ENCODE measurements around the gene CARM1.
A peak's percentile ranks its signal among the peaks of the same experiment; 100 is the strongest.

Gene CARM1

DNA sequence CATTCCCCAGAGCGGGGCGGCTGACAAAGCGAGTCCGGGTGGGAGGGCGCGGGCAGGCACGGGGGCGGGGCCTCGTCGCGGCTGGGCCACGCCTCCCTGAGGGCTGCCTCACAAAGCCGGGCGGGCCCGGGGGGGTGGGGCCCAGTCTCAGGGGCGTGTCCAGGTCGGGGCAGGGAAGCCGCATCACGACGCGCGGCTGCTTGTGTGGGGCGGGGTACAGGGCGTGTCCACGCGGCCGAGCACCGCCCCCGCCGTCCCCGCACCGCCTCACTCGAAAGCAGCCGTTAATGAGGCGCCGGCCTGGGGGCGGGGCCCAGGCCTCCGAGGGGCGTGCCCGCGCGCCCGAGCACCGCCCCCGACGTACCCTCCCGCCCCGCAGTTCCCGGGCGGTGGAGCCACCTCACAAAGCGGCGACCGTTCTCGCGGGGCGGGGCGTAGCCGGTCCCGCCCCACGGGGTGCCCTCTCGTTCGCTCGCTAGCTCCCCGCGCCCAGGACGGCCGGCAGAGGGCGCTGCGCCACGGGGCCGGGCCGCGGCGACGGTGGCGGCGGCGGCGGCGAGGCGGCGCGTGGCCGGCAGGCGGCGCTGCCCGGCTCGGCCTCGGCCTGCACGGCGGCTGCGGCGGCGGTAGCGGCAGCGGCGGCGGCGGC, at the start of gene CARM1:
CARM1 (plus strand) TSS at position 599 of the 649 bp plus-strand sequence. CDS start 150 bp downstream, outside the sequence.
- Histone ChIP-seq H3K4me1 (ENCODE audit: control insufficient read depth in 2 of 2, insufficient read depth in 2 of 2, low read length in 2 of 2) (peaks cover 3 to 15% of the 10 kb centered on the region in 2 donors), H3K9me3 (ENCODE audit: control insufficient read depth in 2 of 2, low read length in 2 of 2) (no peaks in the 10 kb centered on the region), H3K36me3 (ENCODE audit: control insufficient read depth in 2 of 2, insufficient read depth in 2 of 2, low read length in 2 of 2) (no peaks in the 10 kb centered on the region), H3K27ac (ENCODE audit: low read depth in 2 of 2, low read length in 2 of 2) (peak within 1 kb of the TSS; percentile 72 to 80), H3K9ac (ENCODE audit: low read depth in 1 of 2, low read length in 2 of 2) (peak within 1 kb of the TSS; percentile 75 to 82), H3K4me3 (ENCODE audit: low read length in 2 of 2) (peak within 1 kb of the TSS; percentile 78 to 89), H3K27me3 (ENCODE audit: control insufficient read depth in 2 of 2, insufficient read depth in 2 of 2, low read length in 2 of 2) (no peaks in the 10 kb centered on the region)

DNA sequence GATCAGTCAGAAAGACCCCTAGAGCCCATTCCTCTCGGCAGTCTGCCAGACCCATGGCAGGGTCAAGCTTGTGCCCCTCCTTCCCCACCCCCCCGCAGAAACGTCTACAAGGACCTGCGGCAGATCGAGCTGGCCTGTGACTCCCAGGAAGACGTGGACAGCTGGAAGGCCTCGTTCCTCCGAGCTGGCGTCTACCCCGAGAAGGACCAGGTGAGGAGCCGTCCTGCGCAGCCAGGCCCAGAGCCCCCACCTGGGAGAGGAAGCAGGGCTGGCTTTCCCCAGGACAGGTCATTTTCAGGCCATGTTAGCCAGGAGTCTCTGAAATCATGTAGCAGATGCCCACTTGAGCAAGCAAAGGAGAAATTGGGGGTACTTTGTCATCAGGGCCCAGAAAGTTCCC, 47.7 kb upstream of the CARM1 start:
- no peaks in the 10 kb centered on the region for H3K4me1 ChIP-seq (ENCODE audit: control insufficient read depth in 2 of 2, insufficient read depth in 2 of 2, low read length in 2 of 2)
- H3K4me3 ChIP-seq (ENCODE audit: low read length in 2 of 2) = no peak overlapping the region
- H3K36me3 ChIP-seq (ENCODE audit: control insufficient read depth in 2 of 2, insufficient read depth in 2 of 2, low read length in 2 of 2) = peaks cover 59 to 60% of the 10 kb centered on the region in 2 donors
- H3K9me3 ChIP-seq (ENCODE audit: control insufficient read depth in 2 of 2, low read length in 2 of 2) = no peaks in the 10 kb centered on the region
- no peak overlapping the region for H3K9ac ChIP-seq (ENCODE audit: low read depth in 1 of 2, low read length in 2 of 2)
- no peak overlapping the region for H3K27ac ChIP-seq (ENCODE audit: low read depth in 2 of 2, low read length in 2 of 2)
- no peaks in the 10 kb centered on the region for H3K27me3 ChIP-seq (ENCODE audit: control insufficient read depth in 2 of 2, insufficient read depth in 2 of 2, low read length in 2 of 2)

DNA sequence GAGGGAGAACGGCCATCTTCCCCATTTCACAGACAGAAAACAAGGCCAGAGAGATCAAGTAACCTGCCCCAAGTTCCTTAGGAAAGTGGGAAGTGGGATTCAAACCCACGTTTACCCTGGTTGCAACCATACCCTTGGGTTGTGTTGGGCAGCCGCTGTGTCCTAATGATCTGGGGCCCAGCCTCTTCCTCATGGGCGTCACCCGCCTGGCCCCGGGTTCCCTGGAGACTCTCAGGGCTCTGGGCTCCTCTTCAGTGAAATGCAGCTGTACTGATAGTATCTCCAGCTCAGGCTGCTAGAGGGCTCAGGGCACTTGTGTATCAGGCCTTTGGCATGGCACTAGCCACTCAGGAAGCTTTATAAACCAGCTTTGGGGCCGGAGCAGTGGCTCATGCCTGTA, 45.1 kb upstream of the CARM1 start:
- H3K27ac ChIP-seq (ENCODE audit: low read depth in 2 of 2, low read length in 2 of 2) = no peak overlapping the region
- no peaks in the 10 kb centered on the region for H3K4me1 ChIP-seq (ENCODE audit: control insufficient read depth in 2 of 2, insufficient read depth in 2 of 2, low read length in 2 of 2)
- no peak overlapping the region for H3K4me3 ChIP-seq (ENCODE audit: low read length in 2 of 2)
- peaks cover 57 to 58% of the 10 kb centered on the region in 2 donors for H3K36me3 ChIP-seq (ENCODE audit: control insufficient read depth in 2 of 2, insufficient read depth in 2 of 2, low read length in 2 of 2)
- H3K9me3 ChIP-seq (ENCODE audit: control insufficient read depth in 2 of 2, low read length in 2 of 2) = no peaks in the 10 kb centered on the region
- H3K9ac ChIP-seq (ENCODE audit: low read depth in 1 of 2, low read length in 2 of 2) = no peak overlapping the region
- no peaks in the 10 kb centered on the region for H3K27me3 ChIP-seq (ENCODE audit: control insufficient read depth in 2 of 2, insufficient read depth in 2 of 2, low read length in 2 of 2)

DNA sequence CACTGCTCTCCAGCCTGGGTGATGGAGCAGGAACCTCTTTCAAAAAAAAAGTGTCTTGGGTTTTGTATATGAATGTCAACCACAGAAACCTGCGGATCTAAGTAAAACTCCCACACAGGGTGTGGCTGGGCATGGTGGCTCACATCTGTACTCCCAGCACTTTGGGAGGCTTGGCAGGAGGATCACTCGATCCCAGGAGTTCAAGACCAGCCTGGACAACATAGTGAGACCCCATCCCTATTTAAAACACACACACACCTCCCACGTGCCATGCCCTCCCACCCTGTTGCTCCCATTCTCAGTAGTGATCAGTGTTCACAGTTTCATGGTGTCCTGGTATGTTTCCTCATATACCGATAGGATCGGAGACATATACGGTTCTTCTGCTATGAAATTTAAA, 44.5 kb upstream of the CARM1 start:
- Histone ChIP-seq H3K36me3 (ENCODE audit: control insufficient read depth in 2 of 2, insufficient read depth in 2 of 2, low read length in 2 of 2) (peaks cover 54 to 58% of the 10 kb centered on the region in 2 donors), H3K4me1 (ENCODE audit: control insufficient read depth in 2 of 2, insufficient read depth in 2 of 2, low read length in 2 of 2) (no peaks in the 10 kb centered on the region), H3K4me3 (ENCODE audit: low read length in 2 of 2) (no peak overlapping the region), H3K9me3 (ENCODE audit: control insufficient read depth in 2 of 2, low read length in 2 of 2) (no peaks in the 10 kb centered on the region), H3K9ac (ENCODE audit: low read depth in 1 of 2, low read length in 2 of 2) (no peak overlapping the region), H3K27ac (ENCODE audit: low read depth in 2 of 2, low read length in 2 of 2) (no peak overlapping the region), H3K27me3 (ENCODE audit: control insufficient read depth in 2 of 2, insufficient read depth in 2 of 2, low read length in 2 of 2) (no peaks in the 10 kb centered on the region)

DNA sequence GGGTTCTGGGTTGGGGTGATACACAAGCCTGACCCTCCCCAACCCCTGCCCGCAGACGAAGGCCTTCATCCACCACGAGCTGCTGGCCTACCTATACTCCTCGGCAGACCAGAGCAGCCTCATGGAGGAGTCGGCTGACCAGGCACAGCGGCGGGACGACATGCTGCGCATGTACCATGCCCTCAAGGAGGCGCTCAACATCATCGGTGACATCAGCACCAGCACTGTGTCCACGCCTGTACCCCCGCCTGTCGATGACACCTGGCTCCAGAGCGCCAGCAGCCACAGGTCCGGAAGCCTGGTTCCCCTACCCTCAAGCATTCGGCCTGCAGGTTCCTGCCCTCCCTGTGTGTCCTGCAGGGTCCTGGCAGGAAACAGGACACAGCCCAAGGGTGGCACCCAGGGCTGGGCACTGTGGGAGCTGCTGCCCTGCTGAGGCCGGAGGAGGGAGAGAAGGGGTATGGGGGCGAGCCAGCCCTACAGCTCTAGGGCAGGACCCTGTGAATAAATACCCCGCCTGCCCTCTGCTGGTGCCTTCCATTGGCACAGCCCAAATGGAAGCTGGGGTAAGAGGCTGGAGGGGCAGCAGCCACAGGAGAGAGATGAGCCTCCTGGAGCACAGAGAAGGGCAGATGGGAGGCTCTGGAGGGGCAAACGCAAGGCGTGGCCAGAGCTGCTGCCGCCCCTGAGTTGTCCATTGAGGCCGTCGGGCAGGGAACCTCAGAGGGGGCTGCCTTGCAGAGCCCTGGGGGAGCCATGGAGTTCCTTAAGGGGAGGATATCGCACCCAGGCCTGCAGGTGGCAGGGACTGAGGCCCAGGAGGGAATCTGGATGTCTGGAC, 42.2 kb upstream of the CARM1 start:
- Histone ChIP-seq H3K4me3 (ENCODE audit: low read length in 2 of 2) (no peak overlapping the region), H3K27me3 (ENCODE audit: control insufficient read depth in 2 of 2, insufficient read depth in 2 of 2, low read length in 2 of 2) (no peaks in the 10 kb centered on the region), H3K9me3 (ENCODE audit: control insufficient read depth in 2 of 2, low read length in 2 of 2) (no peaks in the 10 kb centered on the region), H3K36me3 (ENCODE audit: control insufficient read depth in 2 of 2, insufficient read depth in 2 of 2, low read length in 2 of 2) (peaks cover 57 to 66% of the 10 kb centered on the region in 2 donors), H3K4me1 (ENCODE audit: control insufficient read depth in 2 of 2, insufficient read depth in 2 of 2, low read length in 2 of 2) (no peaks in the 10 kb centered on the region), H3K9ac (ENCODE audit: low read depth in 1 of 2, low read length in 2 of 2) (no peak overlapping the region), H3K27ac (ENCODE audit: low read depth in 2 of 2, low read length in 2 of 2) (no peak overlapping the region)

DNA sequence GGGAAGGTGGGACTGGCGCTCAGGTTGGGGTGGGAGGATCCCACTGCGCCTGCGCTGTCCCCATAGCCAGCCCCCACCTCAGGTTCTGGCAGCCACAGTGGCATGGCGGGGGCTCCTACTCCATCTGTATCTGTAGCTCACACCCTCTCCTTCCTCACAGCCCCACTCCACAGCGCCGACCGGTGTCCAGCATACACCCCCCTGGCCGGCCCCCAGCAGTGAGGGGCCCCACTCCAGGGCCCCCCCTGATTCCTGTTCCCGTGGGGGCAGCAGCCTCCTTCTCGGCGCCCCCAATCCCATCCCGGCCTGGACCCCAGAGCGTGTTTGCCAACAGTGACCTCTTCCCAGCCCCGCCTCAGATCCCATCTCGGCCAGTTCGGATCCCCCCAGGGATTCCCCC, 41.4 kb upstream of the CARM1 start:
- Histone ChIP-seq H3K4me3 (ENCODE audit: low read length in 2 of 2) (no peak overlapping the region), H3K9ac (ENCODE audit: low read depth in 1 of 2, low read length in 2 of 2) (no peak overlapping the region), H3K27me3 (ENCODE audit: control insufficient read depth in 2 of 2, insufficient read depth in 2 of 2, low read length in 2 of 2) (no peaks in the 10 kb centered on the region), H3K36me3 (ENCODE audit: control insufficient read depth in 2 of 2, insufficient read depth in 2 of 2, low read length in 2 of 2) (peaks cover 49 to 58% of the 10 kb centered on the region in 2 donors), H3K9me3 (ENCODE audit: control insufficient read depth in 2 of 2, low read length in 2 of 2) (no peaks in the 10 kb centered on the region), H3K4me1 (ENCODE audit: control insufficient read depth in 2 of 2, insufficient read depth in 2 of 2, low read length in 2 of 2) (peaks cover 0 to 2% of the 10 kb centered on the region in 2 donors), H3K27ac (ENCODE audit: low read depth in 2 of 2, low read length in 2 of 2) (no peak overlapping the region)

DNA sequence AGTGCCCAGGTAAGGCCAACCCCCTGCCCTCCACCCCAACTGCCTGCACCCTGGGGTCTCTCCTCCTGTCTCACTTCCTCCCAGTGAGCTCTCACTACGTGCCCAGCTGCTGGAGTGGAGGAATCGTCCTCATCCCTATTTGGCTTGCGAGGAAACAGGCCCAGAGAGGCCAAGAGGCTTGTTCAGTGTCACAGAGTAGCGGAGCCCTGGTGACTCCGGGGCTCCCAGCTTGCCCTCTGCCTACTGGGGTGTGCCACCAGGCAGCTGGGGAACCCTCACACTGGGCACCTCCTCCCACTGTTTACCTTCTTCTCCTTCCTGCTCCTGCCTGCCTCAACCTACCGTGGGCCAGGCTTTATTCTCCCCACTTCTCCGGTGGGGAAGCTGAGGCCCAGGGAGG, 41.0 kb upstream of the CARM1 start:
- Histone ChIP-seq H3K27ac (ENCODE audit: low read depth in 2 of 2, low read length in 2 of 2) (no peak overlapping the region), H3K9ac (ENCODE audit: low read depth in 1 of 2, low read length in 2 of 2) (no peak overlapping the region), H3K27me3 (ENCODE audit: control insufficient read depth in 2 of 2, insufficient read depth in 2 of 2, low read length in 2 of 2) (no peaks in the 10 kb centered on the region), H3K36me3 (ENCODE audit: control insufficient read depth in 2 of 2, insufficient read depth in 2 of 2, low read length in 2 of 2) (peaks cover 47 to 57% of the 10 kb centered on the region in 2 donors), H3K9me3 (ENCODE audit: control insufficient read depth in 2 of 2, low read length in 2 of 2) (no peaks in the 10 kb centered on the region), H3K4me3 (ENCODE audit: low read length in 2 of 2) (no peak overlapping the region), H3K4me1 (ENCODE audit: control insufficient read depth in 2 of 2, insufficient read depth in 2 of 2, low read length in 2 of 2) (peaks cover 0 to 5% of the 10 kb centered on the region in 2 donors)

DNA sequence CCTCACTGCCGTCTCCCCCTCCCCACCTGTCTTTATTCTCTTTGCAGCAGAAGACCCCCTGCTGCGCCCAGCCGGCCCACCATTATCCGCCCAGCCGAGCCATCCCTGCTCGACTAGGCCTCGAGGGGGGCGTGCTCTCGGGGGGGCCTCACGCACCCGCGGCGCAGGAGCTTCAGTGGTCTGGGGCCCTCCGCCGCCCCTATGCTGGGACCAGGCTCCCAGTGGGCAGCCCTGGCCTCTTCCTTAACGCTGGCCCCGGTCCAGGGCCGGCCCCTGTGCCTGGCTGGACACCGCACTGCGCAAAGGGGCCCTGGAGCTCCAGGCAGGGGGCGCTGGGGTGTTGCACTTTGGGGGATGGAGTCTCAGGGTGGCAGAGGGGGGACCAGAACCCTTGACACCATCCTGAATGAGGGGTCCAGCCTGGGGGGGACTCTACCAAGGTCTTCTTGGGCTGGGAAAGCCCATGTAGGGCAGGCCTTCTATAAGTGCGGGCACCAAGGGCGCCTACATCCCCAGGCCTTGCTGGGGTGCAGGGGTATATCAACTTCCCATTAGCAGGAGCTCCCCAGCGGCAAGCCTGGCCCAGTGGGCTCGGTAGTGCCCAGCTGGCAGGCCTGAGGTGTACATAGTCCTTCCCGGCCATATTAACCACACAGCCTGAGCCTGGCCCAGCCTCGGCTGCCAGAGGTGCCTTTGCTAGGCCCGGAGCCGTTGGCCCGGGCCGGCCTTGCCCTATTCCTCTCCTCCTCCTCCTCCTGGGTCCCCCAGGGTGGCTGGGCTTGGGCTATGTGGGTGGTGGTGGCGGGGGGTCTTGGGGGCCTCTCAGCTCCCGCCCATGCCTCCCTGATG, 40.2 kb upstream of the CARM1 start:
- Histone ChIP-seq H3K9me3 (ENCODE audit: control insufficient read depth in 2 of 2, low read length in 2 of 2) (no peaks in the 10 kb centered on the region), H3K4me1 (ENCODE audit: control insufficient read depth in 2 of 2, insufficient read depth in 2 of 2, low read length in 2 of 2) (peaks cover under 1 to 5% of the 10 kb centered on the region in 2 donors), H3K9ac (ENCODE audit: low read depth in 1 of 2, low read length in 2 of 2) (no peak overlapping the region), H3K27ac (ENCODE audit: low read depth in 2 of 2, low read length in 2 of 2) (no peak overlapping the region), H3K36me3 (ENCODE audit: control insufficient read depth in 2 of 2, insufficient read depth in 2 of 2, low read length in 2 of 2) (peaks cover 43 to 52% of the 10 kb centered on the region in 2 donors), H3K4me3 (ENCODE audit: low read length in 2 of 2) (no peak overlapping the region), H3K27me3 (ENCODE audit: control insufficient read depth in 2 of 2, insufficient read depth in 2 of 2, low read length in 2 of 2) (no peaks in the 10 kb centered on the region)

DNA sequence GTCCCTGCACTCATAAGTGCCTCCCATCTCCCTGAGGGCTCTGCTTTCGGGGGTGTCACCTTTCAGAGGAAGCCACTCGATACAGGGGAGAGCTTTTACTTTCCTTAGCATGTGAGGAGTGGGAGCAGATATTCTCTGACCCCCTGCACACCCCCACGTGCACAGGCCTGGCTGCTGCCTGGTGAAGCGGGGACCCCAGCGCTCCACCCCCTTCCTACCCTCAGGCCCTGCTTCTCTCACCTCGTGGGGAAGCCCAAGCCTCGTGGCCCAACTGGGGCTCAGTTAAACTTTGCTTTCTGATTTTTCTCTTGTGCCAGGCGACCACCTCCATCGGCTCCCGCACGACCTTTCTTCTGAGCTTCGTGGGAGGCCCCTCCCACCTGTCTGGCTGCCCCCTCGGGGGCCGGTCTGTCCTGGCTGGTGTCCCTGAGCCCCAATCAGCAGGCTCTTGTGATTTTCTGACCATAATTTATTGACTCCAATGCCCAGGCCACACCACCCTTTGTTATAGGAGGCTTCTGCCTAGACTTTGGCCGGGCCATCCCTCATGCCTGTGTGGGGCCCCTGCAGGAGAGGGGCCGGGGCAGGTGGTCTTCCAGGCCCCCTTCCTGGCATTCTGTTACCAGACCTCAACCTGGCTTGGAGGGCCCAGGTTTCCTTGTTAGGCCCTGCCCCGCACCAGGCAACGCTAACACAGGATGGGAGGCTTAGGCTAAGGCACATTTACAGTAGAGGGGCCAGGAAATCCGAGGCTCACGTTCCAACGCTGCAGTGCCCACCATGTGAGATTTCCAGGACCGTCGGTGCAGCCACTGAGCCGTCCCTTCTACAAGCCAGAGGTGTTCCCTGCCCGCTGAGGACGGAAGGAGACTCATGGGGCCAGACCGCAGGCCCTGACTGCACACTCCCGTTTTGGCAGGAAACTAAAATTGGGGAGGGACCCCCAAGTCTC, 39.1 kb upstream of the CARM1 start:
- H3K9ac ChIP-seq (ENCODE audit: low read depth in 1 of 2, low read length in 2 of 2) = no peak overlapping the region
- peaks cover 0 to 3% of the 10 kb centered on the region in 2 donors for H3K9me3 ChIP-seq (ENCODE audit: control insufficient read depth in 2 of 2, low read length in 2 of 2)
- no peak overlapping the region for H3K4me3 ChIP-seq (ENCODE audit: low read length in 2 of 2)
- peaks cover 36 to 43% of the 10 kb centered on the region in 2 donors for H3K36me3 ChIP-seq (ENCODE audit: control insufficient read depth in 2 of 2, insufficient read depth in 2 of 2, low read length in 2 of 2)
- H3K4me1 ChIP-seq (ENCODE audit: control insufficient read depth in 2 of 2, insufficient read depth in 2 of 2, low read length in 2 of 2) = peaks cover 5 to 9% of the 10 kb centered on the region in 2 donors
- no peaks in the 10 kb centered on the region for H3K27me3 ChIP-seq (ENCODE audit: control insufficient read depth in 2 of 2, insufficient read depth in 2 of 2, low read length in 2 of 2)
- no peak overlapping the region for H3K27ac ChIP-seq (ENCODE audit: low read depth in 2 of 2, low read length in 2 of 2)
